ENCODE results near the gene ZSCAN10.

DNA sequence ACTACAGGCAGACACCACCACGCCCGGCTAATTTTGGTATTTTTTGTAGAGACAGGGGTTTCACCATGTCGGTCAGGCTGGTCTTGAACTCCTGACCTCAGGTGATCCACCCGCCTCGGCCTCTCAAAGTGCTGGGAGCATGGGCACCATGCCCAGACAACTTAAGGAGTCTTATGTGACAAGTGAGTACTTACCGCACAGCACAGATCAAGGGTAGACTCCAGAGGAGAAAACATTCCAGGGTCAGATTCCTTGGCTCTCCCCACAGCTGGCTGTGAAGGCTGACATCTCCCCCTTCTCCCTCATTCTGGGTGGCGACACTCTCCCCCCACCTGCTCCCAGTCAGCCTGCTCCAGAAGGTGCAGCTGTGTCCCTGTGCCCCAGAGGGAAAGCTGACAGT, 10.6 kb downstream of the ZSCAN10 start:
- TF ChIP-seq CTCF (IDR thresholded peaks at IDR 0.05; ENCODE audit: insufficient read depth, low read length) (no peak), POLR2AphosphoS5 (IDR thresholded peaks at IDR 0.05; ENCODE audit: low read depth) (no peak), REST (IDR thresholded peaks at IDR 0.05; ENCODE audit: insufficient replicate concordance, low read depth) (no peak), GABPA (IDR thresholded peaks at IDR 0.05; ENCODE audit: low read depth) (no peak), SPI1 (IDR thresholded peaks at IDR 0.05; ENCODE audit: borderline replicate concordance, low read depth) (no peak)
